ACHN (cell line): ENCODE data around the gene NBAS.

Source experiments
- DNase-seq: peaks from one replicate; pipeline ENCODE4 v3.0.0-alpha.2; 2015
- in situ Hi-C: cut with HindIII; loops from 2 replicates; pipeline ENCODE4 v1.10.0; 2017; ENCODE audit warnings: low sequenced_read_pairs, low pct_ligation_motif_present, low pct_unique_long_range_greater_than_20kb

Gene NBAS

DNA sequence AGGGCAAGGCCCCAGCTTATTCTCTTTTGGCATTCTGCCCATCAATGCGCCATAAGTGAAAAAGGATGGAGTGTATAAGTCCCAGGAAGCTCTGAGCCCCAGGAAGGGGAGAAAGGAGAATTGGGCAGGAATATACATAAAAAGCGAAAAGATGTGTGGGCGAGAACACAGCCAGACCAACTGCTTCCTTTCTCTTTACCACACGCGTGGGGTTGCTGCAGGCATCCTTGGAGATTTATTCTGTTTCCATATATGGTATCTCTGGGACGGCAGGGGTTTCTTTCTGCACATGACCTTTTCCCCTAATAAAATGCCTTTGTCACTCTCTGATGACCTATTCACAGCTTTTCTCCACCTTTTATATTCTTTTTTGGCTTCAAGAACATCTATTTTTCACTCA, 440.5 kb downstream of the NBAS start:
- DNase-seq, result no peak

DNA sequence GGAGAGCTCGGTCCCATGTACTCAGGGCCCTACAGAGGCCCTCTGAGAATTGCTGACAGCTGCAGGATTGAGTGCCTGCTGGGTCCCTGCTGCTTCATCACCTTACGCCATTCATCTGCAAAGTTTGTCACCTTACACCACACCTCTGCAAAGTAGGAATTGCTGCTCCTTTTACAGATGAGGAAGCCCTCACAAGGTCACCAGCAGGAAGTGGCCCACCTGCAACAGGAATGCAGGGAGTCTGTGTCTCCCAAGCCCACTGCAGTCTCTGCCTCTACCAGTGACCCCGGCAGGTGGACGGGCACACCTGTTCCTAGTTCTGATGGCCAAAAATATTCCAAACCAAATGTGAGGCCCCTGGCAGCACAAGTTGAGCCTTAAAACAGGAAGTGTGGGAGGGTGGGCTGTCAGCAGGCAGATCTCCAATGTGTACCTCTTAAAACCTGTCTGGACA, 441.4 kb downstream of the NBAS start:
- in situ Hi-C loops, result no loop called here
- DNase-seq, result no peak

More for the DNA sequence above, 440.5 kb downstream of the NBAS start:
- in situ Hi-C loops, result no loop called here

DNA sequence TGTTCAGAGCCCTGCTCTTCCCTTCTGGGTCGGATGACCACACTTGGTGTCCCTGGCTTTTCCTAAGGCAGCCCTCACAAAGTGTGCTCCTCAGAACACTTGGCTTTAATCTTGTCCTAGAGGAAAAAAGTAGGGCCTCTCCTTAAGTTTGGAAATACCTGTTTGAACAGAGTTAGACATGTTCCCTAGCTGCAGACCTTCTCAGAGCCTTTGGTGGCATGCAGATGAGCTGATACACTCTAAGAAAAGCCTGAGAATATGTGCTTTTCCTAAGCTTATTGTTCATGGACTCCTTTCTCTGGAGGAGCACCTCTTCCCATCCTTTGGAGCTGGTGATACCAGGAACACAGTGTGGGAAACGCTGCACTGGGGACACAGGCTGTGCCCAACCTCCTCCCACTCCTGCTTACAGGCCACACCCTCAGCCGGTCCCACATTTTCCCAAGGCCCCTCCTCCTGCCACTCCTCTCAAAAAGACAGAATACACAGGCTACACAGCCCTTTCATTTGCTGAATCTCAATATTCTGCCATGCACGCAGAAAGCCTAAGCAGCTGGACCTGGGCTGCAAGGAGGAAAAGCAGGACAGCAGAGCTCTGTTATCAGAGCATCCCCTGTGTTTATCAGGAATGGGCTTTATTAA, 443.6 kb downstream of the NBAS start:
- DNase-seq, result no peak
- in situ Hi-C loops, result no loop called here
